ENCODE measurements around the gene EML6.
"Not testable (repeated sequence)": the region's sequence is repeated elsewhere in the genome, so short reads cannot be mapped to it uniquely, and the experiment has no call there.

EML6 gene

GRCh38 chr2:54808661-54809060 lies 85.2 kb downstream of the EML6 start:
- no peak for DNase-seq

GRCh38 chr2:54809819-54810218 lies 86.4 kb downstream of the EML6 start:
- DNase-seq: no peak

GRCh38 chr2:54810246-54810645 lies 86.8 kb downstream of the EML6 start:
- DNase-seq: no peak

- no peak for DNase-seq
These were observed 90.1 kb downstream of the EML6 start for GRCh38 chr2:54813584-54813983.

GRCh38 chr2:54814389-54815147 lies 91.1 kb downstream of the EML6 start:
- DNase-seq: no peak

GRCh38 chr2:54815148-54815539 lies 91.7 kb downstream of the EML6 start:
- no peak for DNase-seq

- no peak for DNase-seq
These were observed 94.8 kb downstream of the EML6 start for GRCh38 chr2:54818226-54818625.

- no peak for DNase-seq
These were observed 97.1 kb downstream of the EML6 start for GRCh38 chr2:54820558-54820957.

GRCh38 chr2:54824567-54824966 lies 101.1 kb downstream of the EML6 start:
- DNase-seq: no peak

GRCh38 chr2:54830546-54830945 lies 107.1 kb downstream of the EML6 start:
- DNase-seq: no peak

- DNase-seq: no peak
These were observed 108.0 kb downstream of the EML6 start for GRCh38 chr2:54831480-54831879.

- DNase-seq: no peak
These were observed 111.3 kb downstream of the EML6 start for GRCh38 chr2:54834721-54835120.

- DNase-seq: no peak
These were observed 113.0 kb downstream of the EML6 start for GRCh38 chr2:54836477-54836876.

- DNase-seq: peak; percentile 61
These were observed 115.1 kb downstream of the EML6 start for GRCh38 chr2:54838585-54839035.

GRCh38 chr2:54839461-54840255 lies 116.2 kb downstream of the EML6 start:
- DNase-seq: no peak

GRCh38 chr2:54840559-54841468 lies 117.4 kb downstream of the EML6 start:
- no peak for DNase-seq

GRCh38 chr2:54841500-54841899 lies 118.0 kb downstream of the EML6 start:
- not testable (repeated sequence) for DNase-seq

GRCh38 chr2:54845094-54845493 lies 121.6 kb downstream of the EML6 start:
- DNase-seq: no peak

GRCh38 chr2:54845514-54845913 lies 122.1 kb downstream of the EML6 start:
- DNase-seq: no peak

GRCh38 chr2:54850171-54851122 lies 127.0 kb downstream of the EML6 start:
- no peak for DNase-seq

- DNase-seq: no peak
These were observed 130.3 kb downstream of the EML6 start for GRCh38 chr2:54853616-54854310.

All from left hindlimb (tissue), 1 donor.